ENCODE data around the gene TNNI3.

GRCh38 chr19:55189403-55189835 lies 31.9 kb upstream of the TNNI3 start:
- TF ChIP-seq CTCF (IDR thresholded peaks at IDR 0.05; ENCODE audit: low read depth, low read length) (no peak), MAX (IDR thresholded peaks at IDR 0.05; ENCODE audit: low read depth, low read length) (no peak)

Data from NB4 (cell line).